Prostate gland (tissue), 2 donors: ENCODE results near the gene TEAD3.

Experiments
- CTCF ChIP-seq, 4 experiments: fragments of 200-600 bp in 2 of 4; fragments of 450-650 bp in 2 of 4; sonication (generic) in 2 of 4; IDR thresholded peaks; 1 replicate in 3 of 4; 2 replicates in 1 of 4; pipeline ENCODE4 v1.5.1; 2016 to 2019; ENCODE audit warnings: antibody characterized with exemption in 4 of 4, mild to moderate bottlenecking in 2 of 4, moderate library complexity in 2 of 4
- POLR2A ChIP-seq: fragments of 450-650 bp; IDR thresholded peaks from one replicate; pipeline ENCODE4 v1.6.1; 2016; ENCODE audit warnings: antibody characterized with exemption, mild to moderate bottlenecking

- no peak for TF ChIP-seq POLR2A
- no peak for TF ChIP-seq CTCF (IDR thresholded peaks at IDR 0.05)
Observed at GRCh38 chr6:35471836-35472345, 25.0 kb downstream of the TEAD3 start.
